ENCODE results near the gene VTI1A.

GRCh38 chr10:112819231-112819630 is 372.2 kb downstream of the VTI1A start:
- no peak for TF ChIP-seq CTCF (IDR thresholded peaks at IDR 0.05)
- no peak for TF ChIP-seq POLR2A (IDR thresholded peaks at IDR 0.05)
- TF ChIP-seq EP300 (IDR thresholded peaks at IDR 0.05) = no peak

Measured in ovary (tissue), 3 donors.